OCI-LY3 (cell line): ENCODE data around the gene POLE4.

Experiments
- EZH2phosphoT487 ChIP-seq: fragments of 200-600 bp; shearing (Covaris generic); IDR thresholded peaks from 2 replicates; pipeline ENCODE4 v1.6.1; 2018; ENCODE audit warnings: antibody characterized with exemption, mixed run types, low read depth
- TF ChIP-seq, protein P1 (sequence below): fragments of 200-600, 300-600 bp; sonication (generic); IDR thresholded peaks from 2 replicates; pipeline ENCODE4 v1.5.1; 2014; ENCODE audit warnings: antibody characterized with exemption, low read length, low read depth

DNA sequence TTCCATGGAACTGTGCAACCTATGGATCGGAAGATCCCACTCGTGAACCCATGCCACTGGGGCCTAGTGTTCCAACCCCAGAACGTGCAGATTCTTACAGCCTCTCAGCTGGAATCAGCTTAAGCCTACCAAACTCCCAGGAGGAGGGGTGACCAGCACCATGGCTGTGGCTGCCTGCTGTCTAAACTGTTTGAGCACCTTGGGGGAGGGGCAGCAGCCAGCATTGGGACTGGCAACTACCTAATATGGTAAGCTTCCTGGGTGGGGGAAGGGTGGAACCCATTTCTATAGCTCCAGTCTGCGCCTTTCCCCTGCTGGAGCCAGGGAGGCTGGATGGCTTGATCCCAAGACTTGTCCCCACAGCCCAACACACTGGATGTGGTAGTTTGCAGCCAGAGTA is 10.7 kb upstream of the POLE4 start:
- TF ChIP-seq, protein P1, sequence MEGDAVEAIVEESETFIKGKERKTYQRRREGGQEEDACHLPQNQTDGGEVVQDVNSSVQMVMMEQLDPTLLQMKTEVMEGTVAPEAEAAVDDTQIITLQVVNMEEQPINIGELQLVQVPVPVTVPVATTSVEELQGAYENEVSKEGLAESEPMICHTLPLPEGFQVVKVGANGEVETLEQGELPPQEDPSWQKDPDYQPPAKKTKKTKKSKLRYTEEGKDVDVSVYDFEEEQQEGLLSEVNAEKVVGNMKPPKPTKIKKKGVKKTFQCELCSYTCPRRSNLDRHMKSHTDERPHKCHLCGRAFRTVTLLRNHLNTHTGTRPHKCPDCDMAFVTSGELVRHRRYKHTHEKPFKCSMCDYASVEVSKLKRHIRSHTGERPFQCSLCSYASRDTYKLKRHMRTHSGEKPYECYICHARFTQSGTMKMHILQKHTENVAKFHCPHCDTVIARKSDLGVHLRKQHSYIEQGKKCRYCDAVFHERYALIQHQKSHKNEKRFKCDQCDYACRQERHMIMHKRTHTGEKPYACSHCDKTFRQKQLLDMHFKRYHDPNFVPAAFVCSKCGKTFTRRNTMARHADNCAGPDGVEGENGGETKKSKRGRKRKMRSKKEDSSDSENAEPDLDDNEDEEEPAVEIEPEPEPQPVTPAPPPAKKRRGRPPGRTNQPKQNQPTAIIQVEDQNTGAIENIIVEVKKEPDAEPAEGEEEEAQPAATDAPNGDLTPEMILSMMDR: no peak
- no peak for TF ChIP-seq EZH2phosphoT487
